ENCODE measurements around the gene PSTPIP2. TPM values are rescaled to one million over a fixed set of nuclear protein-coding genes. Genes with fewer than 3 reads are reported as not detected.

Gene PSTPIP2
- total and polyA plus RNA-seq, 2 experiments from 2014 or later = 11.9 to 24.5 TPM

- H3K4me3 ChIP-seq = no peak overlapping the region
- no peaks in the 10 kb centered on the region for H4K20me1 ChIP-seq (ENCODE audit: insufficient read depth, poor library complexity, severe bottlenecking)
- 96% methylated on average over 5 of the region's 5 CpGs for WGBS (ENCODE audit: low lambda C conversion rate, missing lambda C conversion rate)
- H3K27me3 ChIP-seq = no peaks in the 10 kb centered on the region
- no peak overlapping the region for H3K4me2 ChIP-seq
- DNase-seq (ENCODE audit: low spot score) = no peak
- H2AFZ ChIP-seq = no peak overlapping the region
- TF ChIP-seq CTCF (IDR thresholded peaks at IDR 0.05; ENCODE audit: poor library complexity) = no peak
- no peak for TF ChIP-seq EZH2phosphoT487 (IDR thresholded peaks at IDR 0.05; ENCODE audit: low read depth, severe bottlenecking, unreplicated experiment)
- TF ChIP-seq EZH2 (IDR thresholded peaks at IDR 0.05; ENCODE audit: borderline replicate concordance) = no peak
- no peaks in the 10 kb centered on the region for H3K9me2 ChIP-seq (replicated peaks; ENCODE audit: insufficient read depth)
- no peaks in the 10 kb centered on the region for H3K36me3 ChIP-seq (replicated peaks; ENCODE audit: insufficient read depth, low read depth)
- H3K27ac ChIP-seq = no peak overlapping the region
- H3K9me3 ChIP-seq (ENCODE audit: low read depth) = no peaks in the 10 kb centered on the region
- H3K79me2 ChIP-seq = no peaks in the 10 kb centered on the region
- H3K4me1 ChIP-seq (ENCODE audit: insufficient read depth) = no peaks in the 10 kb centered on the region
Observed at GRCh38 chr18:46013484-46014189, 58.4 kb downstream of the PSTPIP2 start.

GRCh38 chr18:46010676-46011075 is 61.4 kb downstream of the PSTPIP2 start:
- no peak for DNase-seq (ENCODE audit: low spot score)
- Histone ChIP-seq H3K79me2 (no peaks in the 10 kb centered on the region), H3K4me1 (ENCODE audit: insufficient read depth) (no peaks in the 10 kb centered on the region), H3K9me3 (ENCODE audit: low read depth) (no peaks in the 10 kb centered on the region), H3K27me3 (no peaks in the 10 kb centered on the region), H3K4me3 (no peak overlapping the region), H3K36me3 (replicated peaks; ENCODE audit: insufficient read depth, low read depth) (no peaks in the 10 kb centered on the region), H3K4me2 (no peak overlapping the region), H4K20me1 (ENCODE audit: insufficient read depth, poor library complexity, severe bottlenecking) (no peaks in the 10 kb centered on the region), H3K9me2 (replicated peaks; ENCODE audit: insufficient read depth) (no peaks in the 10 kb centered on the region), H3K27ac (no peak overlapping the region), H2AFZ (no peak overlapping the region)
- no peak for TF ChIP-seq EZH2 (IDR thresholded peaks at IDR 0.05; ENCODE audit: borderline replicate concordance)
- no peak for TF ChIP-seq EZH2phosphoT487 (IDR thresholded peaks at IDR 0.05; ENCODE audit: low read depth, severe bottlenecking, unreplicated experiment)
- TF ChIP-seq CTCF (IDR thresholded peaks at IDR 0.05; ENCODE audit: poor library complexity) = no peak
- 97% methylated on average over 4 of the region's 4 CpGs for WGBS (ENCODE audit: low lambda C conversion rate, missing lambda C conversion rate)

- Histone ChIP-seq H3K36me3 (replicated peaks; ENCODE audit: insufficient read depth, low read depth) (no peaks in the 10 kb centered on the region), H3K4me1 (ENCODE audit: insufficient read depth) (no peaks in the 10 kb centered on the region), H3K79me2 (no peaks in the 10 kb centered on the region), H3K9me2 (replicated peaks; ENCODE audit: insufficient read depth) (no peaks in the 10 kb centered on the region), H3K4me2 (no peak overlapping the region), H3K9me3 (ENCODE audit: low read depth) (no peaks in the 10 kb centered on the region), H3K27ac (no peak overlapping the region), H4K20me1 (ENCODE audit: insufficient read depth, poor library complexity, severe bottlenecking) (no peaks in the 10 kb centered on the region), H3K4me3 (no peak overlapping the region), H3K27me3 (no peaks in the 10 kb centered on the region), H2AFZ (no peak overlapping the region)
- WGBS (ENCODE audit: low lambda C conversion rate, missing lambda C conversion rate) = 82% methylated on average over 4 of the region's 4 CpGs
- TF ChIP-seq CTCF (IDR thresholded peaks at IDR 0.05; ENCODE audit: poor library complexity) = no peak
- TF ChIP-seq EZH2 (IDR thresholded peaks at IDR 0.05; ENCODE audit: borderline replicate concordance) = no peak
- TF ChIP-seq EZH2phosphoT487 (IDR thresholded peaks at IDR 0.05; ENCODE audit: low read depth, severe bottlenecking, unreplicated experiment) = no peak
- DNase-seq (ENCODE audit: low spot score) = no peak
Observed at GRCh38 chr18:46010050-46010449, 62.0 kb downstream of the PSTPIP2 start.

Data from hepatocyte (in vitro differentiated cells).